Ishikawa (cell line): ENCODE results near the gene ROGDI.

ENCODE experiments used
- CEBPB ChIP-seq: IDR thresholded peaks from 2 replicates; pipeline ENCODE4 v1.6.1; 2012
- CREB1 ChIP-seq: IDR thresholded peaks from 2 replicates; pipeline ENCODE4 v1.6.1; 2012; ENCODE audit warnings: low read depth
- EGR1 ChIP-seq: IDR thresholded peaks from 2 replicates; pipeline ENCODE4 v1.6.1; 2012
- EP300 ChIP-seq: IDR thresholded peaks from 2 replicates; pipeline ENCODE4 v1.6.1; 2012; ENCODE audit warnings: borderline replicate concordance
- FOXM1 ChIP-seq: IDR thresholded peaks from 2 replicates; pipeline ENCODE4 v1.6.1; 2012; ENCODE audit warnings: low read depth, borderline replicate concordance
- MAX ChIP-seq: IDR thresholded peaks from 2 replicates; pipeline ENCODE4 v1.6.1; 2012
- NFIC ChIP-seq: IDR thresholded peaks from 2 replicates; pipeline ENCODE4 v1.6.1; 2012
- RAD21 ChIP-seq: IDR thresholded peaks from 2 replicates; pipeline ENCODE4 v1.6.1; 2012; ENCODE audit warnings: low read depth
- TAF1 ChIP-seq: IDR thresholded peaks from 2 replicates; pipeline ENCODE4 v1.6.1; 2012; ENCODE audit warnings: low read depth, mild to moderate bottlenecking
- TCF12 ChIP-seq: IDR thresholded peaks from 2 replicates; pipeline ENCODE4 v1.6.1; 2012; ENCODE audit warnings: low read depth
- TEAD4 ChIP-seq: IDR thresholded peaks from 2 replicates; pipeline ENCODE4 v1.6.1; 2012
- YY1 ChIP-seq: IDR thresholded peaks from 2 replicates; pipeline ENCODE4 v1.6.1; 2012; ENCODE audit warnings: low read depth
- ZBTB7A ChIP-seq: IDR thresholded peaks from 2 replicates; pipeline ENCODE4 v1.6.1; 2012; ENCODE audit warnings: low read depth
- TF ChIP-seq, protein P1 (sequence below): IDR thresholded peaks from 2 replicates; pipeline ENCODE4 v1.6.1; 2012
- TF ChIP-seq, protein P2 (sequence below): IDR thresholded peaks from 2 replicates; pipeline ENCODE4 v1.6.1; 2012; ENCODE audit warnings: low read depth, mild to moderate bottlenecking

ROGDI gene

DNA sequence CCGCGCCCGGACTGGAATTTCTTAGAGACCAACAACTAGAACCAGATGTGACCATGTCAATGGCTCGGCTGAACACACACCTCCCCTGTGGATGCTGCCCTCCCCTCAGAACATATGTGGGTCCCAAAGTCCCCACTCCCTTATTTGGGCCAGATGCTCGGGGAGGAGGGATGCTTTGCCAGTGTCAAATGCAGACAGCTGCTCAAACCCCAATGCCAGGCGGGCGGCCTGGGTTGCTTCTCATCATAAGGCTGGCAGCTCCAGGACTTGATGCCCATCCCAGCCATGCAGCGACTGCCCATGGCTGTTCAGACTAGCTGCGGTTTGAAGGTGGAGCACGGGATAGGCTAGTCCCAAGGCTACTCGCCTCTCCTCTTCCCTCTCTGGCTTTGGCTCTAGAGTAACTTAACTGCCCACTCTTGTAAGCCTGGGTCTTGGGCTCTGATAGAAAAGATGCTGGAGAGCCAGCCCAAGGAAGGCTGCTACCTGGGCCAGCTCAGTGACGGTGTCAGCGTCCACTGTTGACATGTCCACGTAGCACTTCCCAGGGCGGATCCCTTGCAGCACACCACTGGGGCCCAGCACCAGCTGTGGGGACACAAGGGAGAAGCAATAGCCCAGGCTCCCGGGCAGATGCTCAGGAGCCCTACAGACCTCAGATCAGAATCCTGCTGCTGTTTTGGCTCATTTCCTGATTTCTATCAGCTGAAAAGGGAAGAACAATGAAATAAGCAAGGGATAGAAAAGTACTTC is 11.0 kb upstream of the ROGDI start:
- TF ChIP-seq, protein P1, sequence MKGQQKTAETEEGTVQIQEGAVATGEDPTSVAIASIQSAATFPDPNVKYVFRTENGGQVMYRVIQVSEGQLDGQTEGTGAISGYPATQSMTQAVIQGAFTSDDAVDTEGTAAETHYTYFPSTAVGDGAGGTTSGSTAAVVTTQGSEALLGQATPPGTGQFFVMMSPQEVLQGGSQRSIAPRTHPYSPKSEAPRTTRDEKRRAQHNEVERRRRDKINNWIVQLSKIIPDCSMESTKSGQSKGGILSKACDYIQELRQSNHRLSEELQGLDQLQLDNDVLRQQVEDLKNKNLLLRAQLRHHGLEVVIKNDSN: no peak
- TF ChIP-seq TEAD4: no peak
- TF ChIP-seq YY1: no peak
- no peak for TF ChIP-seq RAD21
- no peak for TF ChIP-seq EGR1
- TF ChIP-seq FOXM1: no peak
- TF ChIP-seq CEBPB: no peak
- no peak for TF ChIP-seq TCF12
- TF ChIP-seq ZBTB7A: no peak
- TF ChIP-seq MAX: no peak
- no peak for TF ChIP-seq CREB1
- TF ChIP-seq, protein P2, sequence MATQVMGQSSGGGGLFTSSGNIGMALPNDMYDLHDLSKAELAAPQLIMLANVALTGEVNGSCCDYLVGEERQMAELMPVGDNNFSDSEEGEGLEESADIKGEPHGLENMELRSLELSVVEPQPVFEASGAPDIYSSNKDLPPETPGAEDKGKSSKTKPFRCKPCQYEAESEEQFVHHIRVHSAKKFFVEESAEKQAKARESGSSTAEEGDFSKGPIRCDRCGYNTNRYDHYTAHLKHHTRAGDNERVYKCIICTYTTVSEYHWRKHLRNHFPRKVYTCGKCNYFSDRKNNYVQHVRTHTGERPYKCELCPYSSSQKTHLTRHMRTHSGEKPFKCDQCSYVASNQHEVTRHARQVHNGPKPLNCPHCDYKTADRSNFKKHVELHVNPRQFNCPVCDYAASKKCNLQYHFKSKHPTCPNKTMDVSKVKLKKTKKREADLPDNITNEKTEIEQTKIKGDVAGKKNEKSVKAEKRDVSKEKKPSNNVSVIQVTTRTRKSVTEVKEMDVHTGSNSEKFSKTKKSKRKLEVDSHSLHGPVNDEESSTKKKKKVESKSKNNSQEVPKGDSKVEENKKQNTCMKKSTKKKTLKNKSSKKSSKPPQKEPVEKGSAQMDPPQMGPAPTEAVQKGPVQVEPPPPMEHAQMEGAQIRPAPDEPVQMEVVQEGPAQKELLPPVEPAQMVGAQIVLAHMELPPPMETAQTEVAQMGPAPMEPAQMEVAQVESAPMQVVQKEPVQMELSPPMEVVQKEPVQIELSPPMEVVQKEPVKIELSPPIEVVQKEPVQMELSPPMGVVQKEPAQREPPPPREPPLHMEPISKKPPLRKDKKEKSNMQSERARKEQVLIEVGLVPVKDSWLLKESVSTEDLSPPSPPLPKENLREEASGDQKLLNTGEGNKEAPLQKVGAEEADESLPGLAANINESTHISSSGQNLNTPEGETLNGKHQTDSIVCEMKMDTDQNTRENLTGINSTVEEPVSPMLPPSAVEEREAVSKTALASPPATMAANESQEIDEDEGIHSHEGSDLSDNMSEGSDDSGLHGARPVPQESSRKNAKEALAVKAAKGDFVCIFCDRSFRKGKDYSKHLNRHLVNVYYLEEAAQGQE: no peak

DNA sequence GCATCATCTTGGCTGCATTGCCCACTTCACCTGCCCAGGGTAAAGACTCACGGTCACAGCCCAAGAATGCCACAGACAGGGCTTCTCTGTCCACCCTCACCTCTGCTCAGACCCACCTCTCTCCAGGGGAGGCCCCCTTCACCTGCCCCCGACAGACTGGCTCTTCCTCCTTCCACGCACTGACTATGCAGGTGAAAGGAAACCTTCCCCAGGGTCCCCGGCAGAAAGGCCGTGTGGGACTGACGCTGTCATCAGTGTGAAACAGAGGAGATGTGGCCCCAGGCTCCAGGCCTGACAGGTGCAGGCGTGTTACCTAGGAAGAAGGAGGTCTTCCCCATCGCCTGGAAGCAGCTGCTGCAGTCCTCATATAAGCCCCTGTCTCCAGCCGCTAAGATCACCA is 9.3 kb upstream of the ROGDI start:
- TF ChIP-seq, protein P1: no peak
- TF ChIP-seq FOXM1 (no peak), TEAD4 (no peak), NFIC (no peak), EGR1 (no peak), RAD21 (no peak), ZBTB7A (no peak), TCF12 (no peak), EP300 (no peak), CEBPB (no peak), MAX (no peak)
- TF ChIP-seq, protein P2: no peak

DNA sequence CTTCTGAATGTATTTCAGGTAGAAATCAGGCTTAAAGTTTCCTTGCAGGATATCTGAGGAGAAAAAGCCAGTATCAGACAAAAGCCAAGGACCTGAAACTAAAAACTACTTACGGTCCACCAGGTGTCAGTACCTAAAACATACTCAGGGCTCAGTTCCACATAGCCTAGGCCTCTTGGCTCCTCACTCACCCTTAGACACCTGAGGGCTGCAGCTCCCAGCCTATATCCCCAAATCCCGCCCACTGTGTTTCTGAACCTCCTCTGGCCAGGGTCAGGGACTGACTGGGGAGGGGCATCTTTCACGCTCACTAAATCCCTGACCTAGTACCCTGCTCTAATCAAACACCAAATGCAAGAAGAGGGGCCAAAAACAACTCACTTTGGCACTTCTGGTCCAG is 8.8 kb upstream of the ROGDI start:
- TF ChIP-seq MAX: no peak

DNA sequence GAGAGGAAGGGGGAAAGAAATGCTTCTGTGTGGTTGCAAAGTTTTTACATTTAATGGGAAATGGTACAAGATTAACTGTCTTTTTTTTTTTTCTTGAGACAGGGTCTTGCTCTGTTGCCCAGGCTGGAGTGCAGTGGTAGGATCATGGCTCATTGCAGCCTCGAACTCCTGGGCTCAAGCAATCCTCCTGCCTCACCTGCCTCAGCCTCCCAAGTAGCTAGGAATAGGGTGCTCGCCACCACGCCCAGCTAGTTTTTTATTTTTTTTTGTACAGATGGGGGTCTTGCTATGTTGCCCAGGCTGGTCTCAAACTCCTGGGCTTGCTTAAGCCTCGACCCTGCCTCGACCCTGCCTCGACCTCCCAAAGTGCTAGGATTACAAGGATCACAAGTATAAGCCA is 3.8 kb upstream of the ROGDI start:
- TF ChIP-seq YY1 (no peak), EGR1 (no peak), MAX (no peak), FOXM1 (no peak), NFIC (no peak), TEAD4 (no peak), TAF1 (no peak), TCF12 (no peak), CEBPB (no peak), CREB1 (no peak), ZBTB7A (no peak), RAD21 (no peak)
- TF ChIP-seq, protein P1: no peak

DNA sequence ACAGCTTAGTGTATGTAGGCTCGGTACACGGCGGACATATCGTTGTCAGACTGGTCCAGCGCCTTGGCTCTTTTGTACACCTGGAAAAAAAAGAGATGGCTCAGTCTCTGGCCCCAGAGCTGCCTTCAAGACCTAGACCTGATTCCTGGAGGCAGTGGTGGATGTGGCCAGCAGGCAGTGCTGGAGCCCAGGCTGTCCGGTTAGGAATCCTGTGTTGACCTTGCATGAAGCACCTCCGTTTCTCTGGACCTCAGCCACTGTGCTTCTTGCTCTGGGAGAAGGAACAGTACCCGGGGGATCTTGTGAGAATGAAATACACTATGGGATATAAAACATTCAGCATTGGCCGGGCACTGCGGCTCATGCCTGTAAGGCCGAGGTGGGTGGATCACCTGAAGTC is 2.8 kb upstream of the ROGDI start:
- TF ChIP-seq CREB1 (no peak), YY1 (no peak), CEBPB (no peak), TCF12 (no peak), FOXM1 (no peak), TAF1 (no peak), EP300 (no peak), NFIC (no peak), MAX (no peak), RAD21 (no peak), TEAD4 (no peak), EGR1 (no peak), ZBTB7A (no peak)
- TF ChIP-seq, protein P1: no peak
- TF ChIP-seq, protein P2: no peak
